Calu3 (cell line): ENCODE data around the gene TOR2A. TPM values are rescaled to one million over a fixed set of nuclear protein-coding genes. Genes with fewer than 3 reads are reported as not detected.
A peak's percentile ranks its signal among the peaks of the same experiment; 100 is the strongest.

Source experiments
- BruUV-seq: library from RNA; stranded (reverse); fragments of 400-500 nt; replicated peaks from 2 replicates; lab custom pipeline; 2021; lab: Mats Ljungman, UMichigan
- CTCF ChIA-PET: fragments of 300-600 bp; sonication (Branson Sonifier 250); formaldehyde crosslinking; loops from one replicate; lab custom pipeline; 2022; ENCODE audit warnings: antibody characterized with exemption; lab: Charles Lee
- DNase-seq: peaks from one replicate; pipeline ENCODE4 v3.0.0; 2022
- H3K27ac Mint-ChIP-seq: one replicate; pipeline ENCODE4 v1.8.0; 2022; ENCODE audit warnings: mixed read lengths; ENCODE audit not compliant: unreplicated experiment
- H3K27me3 Mint-ChIP-seq: one replicate; pipeline ENCODE4 v1.8.0; 2022; ENCODE audit warnings: mixed read lengths; ENCODE audit not compliant: unreplicated experiment
- H3K36me3 Mint-ChIP-seq: one replicate; pipeline ENCODE4 v1.8.0; 2022; ENCODE audit warnings: mild to moderate bottlenecking, moderate library complexity, mixed read lengths; ENCODE audit not compliant: insufficient read depth, unreplicated experiment
- H3K4me1 Mint-ChIP-seq: one replicate; pipeline ENCODE4 v1.8.0; 2022; ENCODE audit warnings: mild to moderate bottlenecking, low read depth, mixed read lengths; ENCODE audit not compliant: unreplicated experiment
- H3K4me3 Mint-ChIP-seq: one replicate; pipeline ENCODE4 v1.8.0; 2022; ENCODE audit warnings: mild to moderate bottlenecking, low read depth, moderate library complexity, mixed read lengths; ENCODE audit not compliant: unreplicated experiment
- H3K9me3 Mint-ChIP-seq: one replicate; pipeline ENCODE4 v1.8.0; 2022; ENCODE audit warnings: low read depth, mixed read lengths; ENCODE audit not compliant: unreplicated experiment
- intact Hi-C: fragments of 100-400 bp; cut with micrococcal nuclease; formaldehyde crosslinking; loops from one replicate; pipeline ENCODE4 v1.10.0; 2022; ENCODE audit not compliant: unreplicated experiment
- total RNA-seq: library from RNA; stranded (reverse); gene quantifications from 2 replicates; pipeline ENCODE4 v1.2.3, GENCODE V29; 2022
- TF ChIP-seq, protein P1 (sequence below): fragments of 200-600 bp; IDR thresholded peaks from one replicate; pipeline ENCODE4 v1.8.0; 2022; ENCODE audit warnings: antibody characterized with exemption; ENCODE audit not compliant: unreplicated experiment

The TOR2A gene
- total RNA-seq, 1 experiment from 2014 or later, result 7.6 TPM

DNA sequence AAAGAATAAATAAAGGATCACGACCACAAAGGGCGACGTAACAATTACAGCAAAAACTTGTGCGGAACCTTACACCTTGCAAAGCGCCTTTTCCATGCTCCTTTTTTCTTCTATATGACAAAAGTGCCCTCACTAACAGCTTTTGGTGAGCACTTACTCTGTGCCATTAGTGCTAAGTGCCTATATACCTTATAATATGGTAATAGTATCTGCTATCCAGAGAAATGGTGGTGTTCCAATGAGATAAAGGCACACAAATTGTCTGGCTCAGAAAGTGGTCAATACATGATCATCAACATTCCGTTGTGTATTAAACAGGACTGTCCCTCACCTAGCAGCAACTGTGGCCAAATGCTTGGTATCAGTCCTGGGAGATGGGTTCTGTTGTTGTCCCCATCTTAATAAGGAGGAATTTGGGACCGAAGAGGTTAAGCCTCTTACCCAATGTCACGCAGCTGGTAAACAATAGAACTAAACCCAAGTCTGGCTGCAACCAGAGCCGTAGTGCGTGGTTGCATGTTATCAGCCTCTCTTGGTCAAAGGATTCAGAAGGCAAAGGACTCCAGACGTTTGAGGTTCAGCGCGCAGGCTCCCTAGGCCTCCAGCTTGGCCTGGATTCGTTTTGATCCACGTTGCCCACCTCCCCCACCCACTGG is 564 bp upstream of the TOR2A start:
- BruUV-seq, result no TSS peak
- Mint-ChIP-seq H3K27ac (no peak overlapping the region), H3K9me3 (no peaks in the 10 kb centered on the region), H3K4me3 (peak overlapping the region; percentile 67), H3K27me3 (peaks cover 39% of the 10 kb centered on the region), H3K4me1 (no peaks in the 10 kb centered on the region), H3K36me3 (peaks cover 6% of the 10 kb centered on the region)
- intact Hi-C loops, result loop anchor here (5.0 kb wide), 1 partner anchor 137 kb away; no protein-coding TSS in a partner anchor
- TF ChIP-seq, protein P1, sequence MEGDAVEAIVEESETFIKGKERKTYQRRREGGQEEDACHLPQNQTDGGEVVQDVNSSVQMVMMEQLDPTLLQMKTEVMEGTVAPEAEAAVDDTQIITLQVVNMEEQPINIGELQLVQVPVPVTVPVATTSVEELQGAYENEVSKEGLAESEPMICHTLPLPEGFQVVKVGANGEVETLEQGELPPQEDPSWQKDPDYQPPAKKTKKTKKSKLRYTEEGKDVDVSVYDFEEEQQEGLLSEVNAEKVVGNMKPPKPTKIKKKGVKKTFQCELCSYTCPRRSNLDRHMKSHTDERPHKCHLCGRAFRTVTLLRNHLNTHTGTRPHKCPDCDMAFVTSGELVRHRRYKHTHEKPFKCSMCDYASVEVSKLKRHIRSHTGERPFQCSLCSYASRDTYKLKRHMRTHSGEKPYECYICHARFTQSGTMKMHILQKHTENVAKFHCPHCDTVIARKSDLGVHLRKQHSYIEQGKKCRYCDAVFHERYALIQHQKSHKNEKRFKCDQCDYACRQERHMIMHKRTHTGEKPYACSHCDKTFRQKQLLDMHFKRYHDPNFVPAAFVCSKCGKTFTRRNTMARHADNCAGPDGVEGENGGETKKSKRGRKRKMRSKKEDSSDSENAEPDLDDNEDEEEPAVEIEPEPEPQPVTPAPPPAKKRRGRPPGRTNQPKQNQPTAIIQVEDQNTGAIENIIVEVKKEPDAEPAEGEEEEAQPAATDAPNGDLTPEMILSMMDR, result no peak
- DNase-seq, result no peak
- CTCF ChIA-PET, result interaction anchor here (0.8 to 1.6 kb wide), 10 partner anchors 14 to 233 kb away, joined by 3 to 21 read pairs (median 6); partner anchors contain the start of gene CDK9

DNA sequence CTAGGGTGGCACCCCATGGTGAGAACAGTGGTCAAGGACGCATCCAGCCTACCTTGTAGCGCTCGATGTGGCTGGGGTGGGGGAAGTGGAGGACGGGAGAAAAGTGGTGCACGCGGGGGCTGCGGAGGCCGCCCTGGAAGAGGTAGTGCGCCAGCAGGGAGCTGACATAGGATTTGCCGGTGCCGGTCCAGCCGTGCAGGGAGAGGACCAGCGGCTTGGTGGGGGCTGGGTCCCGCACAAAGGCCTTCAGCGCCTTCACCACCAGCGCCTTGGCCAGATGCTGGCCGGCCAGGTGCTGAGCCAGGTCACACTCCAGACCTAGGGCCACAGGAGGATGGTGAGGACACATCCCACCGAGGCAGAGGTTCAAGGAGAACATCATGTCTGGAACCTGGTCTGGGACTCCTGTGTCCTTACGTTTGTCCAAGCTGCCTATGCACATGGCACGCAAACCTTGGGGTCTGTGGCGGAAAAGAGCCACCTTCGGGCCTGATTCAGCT is 797 bp downstream of the TOR2A start:
- Mint-ChIP-seq H3K4me3 (peak overlapping the region; percentile 67), H3K9me3 (no peaks in the 10 kb centered on the region), H3K4me1 (no peaks in the 10 kb centered on the region), H3K27me3 (peaks cover 36% of the 10 kb centered on the region), H3K27ac (no peak overlapping the region), H3K36me3 (peaks cover 6% of the 10 kb centered on the region)
- DNase-seq, result no peak
- intact Hi-C loops, result loop anchor here (5.0 kb wide), 1 partner anchor 142 kb away; no protein-coding TSS in a partner anchor
- CTCF ChIA-PET, result interaction anchor here (0.8 to 1.6 kb wide), 18 partner anchors 9 to 189 kb away, joined by 3 to 21 read pairs (median 5); partner anchors contain the start of genes CDK9, CFAP157, PTRH1 and ST6GALNAC4
- TF ChIP-seq, protein P1, result no peak
- TSS peak; percentile 57 for BruUV-seq

DNA sequence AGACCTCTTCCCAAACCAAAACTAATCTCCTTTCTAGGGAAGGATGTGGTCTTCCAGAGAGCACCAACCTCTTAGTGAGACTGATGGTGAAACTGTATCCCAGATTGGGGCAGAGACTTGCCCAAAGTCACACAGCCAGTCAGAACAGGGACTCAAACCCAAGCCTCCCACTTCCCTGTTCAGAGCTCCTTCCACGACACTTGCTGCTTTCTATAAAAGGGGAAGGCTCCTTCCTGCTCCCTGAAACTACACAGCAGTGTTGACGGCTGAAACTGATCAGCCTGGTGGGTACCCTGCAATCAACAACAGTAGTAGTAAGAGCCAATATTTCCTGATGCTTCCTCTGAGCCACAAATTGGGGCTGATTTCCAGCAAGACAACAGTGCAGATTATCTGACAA is 1.5 kb downstream of the TOR2A start:
- no peak for DNase-seq
- Mint-ChIP-seq H3K4me3 (no peak overlapping the region), H3K27ac (no peak overlapping the region), H3K9me3 (no peaks in the 10 kb centered on the region), H3K27me3 (peaks cover 29% of the 10 kb centered on the region), H3K36me3 (peaks cover 6% of the 10 kb centered on the region), H3K4me1 (no peaks in the 10 kb centered on the region)
- no TSS peak for BruUV-seq
- TF ChIP-seq, protein P1, result no peak
- CTCF ChIA-PET, result interaction anchor here (0.6 kb wide), 1 partner anchor 14 kb away, joined by 4 read pairs; no protein-coding TSS in a partner anchor
- intact Hi-C loops, result loop anchor here (5.0 kb wide), 1 partner anchor 141 kb away; no protein-coding TSS in a partner anchor

DNA sequence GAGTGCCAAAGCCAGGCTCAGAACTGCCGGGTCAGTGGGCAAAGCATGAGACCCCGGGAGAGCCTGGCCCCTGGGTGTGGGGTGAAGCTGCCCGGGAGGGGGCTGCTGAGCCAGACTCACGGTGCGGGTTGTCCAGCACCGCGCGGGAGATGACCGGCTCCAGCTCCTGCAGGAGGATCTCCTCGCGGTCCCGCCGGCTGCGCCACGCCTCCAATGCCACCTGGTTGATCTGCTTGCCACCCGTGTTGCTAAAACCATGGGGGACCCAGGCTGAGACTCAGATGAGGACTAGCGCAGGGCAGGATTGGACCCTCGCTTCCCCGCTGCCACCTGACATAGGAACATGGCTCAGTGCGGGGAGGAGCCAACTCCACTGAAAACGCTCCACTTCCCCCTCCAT is 2.6 kb downstream of the TOR2A start:
- peaks cover 6% of the 10 kb centered on the region for H3K36me3 Mint-ChIP-seq
- intact Hi-C loops, result loop anchor here (5.0 kb wide), 1 partner anchor 140 kb away; no protein-coding TSS in a partner anchor
- DNase-seq, result no peak

More for the DNA sequence above, 2.6 kb downstream of the TOR2A start:
- no TSS peak for BruUV-seq
- TF ChIP-seq, protein P1, result no peak
- Mint-ChIP-seq H3K9me3 (no peaks in the 10 kb centered on the region), H3K27me3 (peaks cover 17% of the 10 kb centered on the region), H3K27ac (no peak overlapping the region), H3K4me3 (no peak overlapping the region), H3K4me1 (no peaks in the 10 kb centered on the region)
- CTCF ChIA-PET, result no interaction called here
